SK-N-SH (cell line): ENCODE data around the gene CHAT.

Experiments
- ELF1 ChIP-seq: IDR thresholded peaks from 2 replicates; pipeline ENCODE4 v1.4.0; 2012
- EP300 ChIP-seq, 2 experiments: IDR thresholded peaks; 2 replicates each; pipeline versions ENCODE4 v1.4.0 to v1.6.1; 2012; ENCODE audit warnings: borderline replicate concordance in 1 of 2, low read depth in 1 of 2, low read length in 1 of 2
- RCOR1 ChIP-seq: fragments of 150-350 bp; IDR thresholded peaks from 2 replicates; pipeline ENCODE4 v1.6.1; 2017; ENCODE audit warnings: antibody characterized with exemption, low read length
- SIN3A ChIP-seq: IDR thresholded peaks from 2 replicates; pipeline ENCODE4 v1.6.1; 2012; ENCODE audit warnings: low read depth, mild to moderate bottlenecking, low read length, moderate library complexity, borderline replicate concordance
- SMC3 ChIP-seq: IDR thresholded peaks from 2 replicates; pipeline ENCODE4 v1.6.1; 2012; ENCODE audit warnings: low read depth, low read length, improper control_type of control experiment
- TAF1 ChIP-seq: IDR thresholded peaks from 2 replicates; pipeline ENCODE4 v1.6.1; 2012; ENCODE audit warnings: low read depth, mild to moderate bottlenecking, low read length, moderate library complexity, borderline replicate concordance
- TEAD4 ChIP-seq: IDR thresholded peaks from 2 replicates; pipeline ENCODE4 v1.4.0; 2012; ENCODE audit warnings: mild to moderate bottlenecking, borderline replicate concordance; ENCODE audit not compliant: insufficient read depth
- TF ChIP-seq, protein P1 (sequence below): fragments of 200-600 bp; sonication (generic); IDR thresholded peaks from 2 replicates; pipeline ENCODE4 v1.6.1; 2017; ENCODE audit warnings: antibody characterized with exemption, mild to moderate bottlenecking, moderate library complexity
- TF ChIP-seq, protein P2 (sequence below): IDR thresholded peaks from 2 replicates; pipeline ENCODE4 v1.6.1; 2012; ENCODE audit warnings: mild to moderate bottlenecking, low read depth, low read length, moderate library complexity
- TF ChIP-seq, protein P3 (sequence below): IDR thresholded peaks from 2 replicates; pipeline ENCODE4 v1.4.0; 2012; ENCODE audit warnings: low read depth

DNA sequence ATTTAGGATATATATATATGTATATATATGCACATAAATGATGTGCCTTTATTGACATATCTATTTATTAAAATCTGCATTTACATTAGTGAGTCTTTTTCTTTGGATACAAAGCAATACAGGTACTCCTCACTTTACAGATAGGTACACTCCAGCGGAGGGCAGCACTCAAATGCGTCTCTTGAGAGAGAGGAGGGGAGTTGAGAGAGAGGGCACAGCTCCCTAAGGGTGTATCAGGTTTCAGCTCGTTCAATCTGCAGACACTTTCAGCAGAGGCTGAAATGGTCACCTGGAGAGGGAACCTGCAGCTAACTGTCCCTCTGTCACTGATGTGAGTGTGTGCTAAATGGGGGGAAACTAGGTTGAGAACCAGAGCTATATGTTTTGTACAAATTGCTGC, 87.2 kb downstream of the CHAT start:
- TF ChIP-seq, protein P1, sequence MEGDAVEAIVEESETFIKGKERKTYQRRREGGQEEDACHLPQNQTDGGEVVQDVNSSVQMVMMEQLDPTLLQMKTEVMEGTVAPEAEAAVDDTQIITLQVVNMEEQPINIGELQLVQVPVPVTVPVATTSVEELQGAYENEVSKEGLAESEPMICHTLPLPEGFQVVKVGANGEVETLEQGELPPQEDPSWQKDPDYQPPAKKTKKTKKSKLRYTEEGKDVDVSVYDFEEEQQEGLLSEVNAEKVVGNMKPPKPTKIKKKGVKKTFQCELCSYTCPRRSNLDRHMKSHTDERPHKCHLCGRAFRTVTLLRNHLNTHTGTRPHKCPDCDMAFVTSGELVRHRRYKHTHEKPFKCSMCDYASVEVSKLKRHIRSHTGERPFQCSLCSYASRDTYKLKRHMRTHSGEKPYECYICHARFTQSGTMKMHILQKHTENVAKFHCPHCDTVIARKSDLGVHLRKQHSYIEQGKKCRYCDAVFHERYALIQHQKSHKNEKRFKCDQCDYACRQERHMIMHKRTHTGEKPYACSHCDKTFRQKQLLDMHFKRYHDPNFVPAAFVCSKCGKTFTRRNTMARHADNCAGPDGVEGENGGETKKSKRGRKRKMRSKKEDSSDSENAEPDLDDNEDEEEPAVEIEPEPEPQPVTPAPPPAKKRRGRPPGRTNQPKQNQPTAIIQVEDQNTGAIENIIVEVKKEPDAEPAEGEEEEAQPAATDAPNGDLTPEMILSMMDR, result no peak
- TF ChIP-seq, protein P2, sequence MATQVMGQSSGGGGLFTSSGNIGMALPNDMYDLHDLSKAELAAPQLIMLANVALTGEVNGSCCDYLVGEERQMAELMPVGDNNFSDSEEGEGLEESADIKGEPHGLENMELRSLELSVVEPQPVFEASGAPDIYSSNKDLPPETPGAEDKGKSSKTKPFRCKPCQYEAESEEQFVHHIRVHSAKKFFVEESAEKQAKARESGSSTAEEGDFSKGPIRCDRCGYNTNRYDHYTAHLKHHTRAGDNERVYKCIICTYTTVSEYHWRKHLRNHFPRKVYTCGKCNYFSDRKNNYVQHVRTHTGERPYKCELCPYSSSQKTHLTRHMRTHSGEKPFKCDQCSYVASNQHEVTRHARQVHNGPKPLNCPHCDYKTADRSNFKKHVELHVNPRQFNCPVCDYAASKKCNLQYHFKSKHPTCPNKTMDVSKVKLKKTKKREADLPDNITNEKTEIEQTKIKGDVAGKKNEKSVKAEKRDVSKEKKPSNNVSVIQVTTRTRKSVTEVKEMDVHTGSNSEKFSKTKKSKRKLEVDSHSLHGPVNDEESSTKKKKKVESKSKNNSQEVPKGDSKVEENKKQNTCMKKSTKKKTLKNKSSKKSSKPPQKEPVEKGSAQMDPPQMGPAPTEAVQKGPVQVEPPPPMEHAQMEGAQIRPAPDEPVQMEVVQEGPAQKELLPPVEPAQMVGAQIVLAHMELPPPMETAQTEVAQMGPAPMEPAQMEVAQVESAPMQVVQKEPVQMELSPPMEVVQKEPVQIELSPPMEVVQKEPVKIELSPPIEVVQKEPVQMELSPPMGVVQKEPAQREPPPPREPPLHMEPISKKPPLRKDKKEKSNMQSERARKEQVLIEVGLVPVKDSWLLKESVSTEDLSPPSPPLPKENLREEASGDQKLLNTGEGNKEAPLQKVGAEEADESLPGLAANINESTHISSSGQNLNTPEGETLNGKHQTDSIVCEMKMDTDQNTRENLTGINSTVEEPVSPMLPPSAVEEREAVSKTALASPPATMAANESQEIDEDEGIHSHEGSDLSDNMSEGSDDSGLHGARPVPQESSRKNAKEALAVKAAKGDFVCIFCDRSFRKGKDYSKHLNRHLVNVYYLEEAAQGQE, result no peak
- TF ChIP-seq SIN3A, result no peak
- TF ChIP-seq EP300 (IDR thresholded peaks at IDR 0.05; ENCODE audit: borderline replicate concordance in 1 of 2, low read depth in 1 of 2, low read length in 1 of 2), result no peak
- no peak for TF ChIP-seq TAF1
- no peak for TF ChIP-seq ELF1
- TF ChIP-seq, protein P3, sequence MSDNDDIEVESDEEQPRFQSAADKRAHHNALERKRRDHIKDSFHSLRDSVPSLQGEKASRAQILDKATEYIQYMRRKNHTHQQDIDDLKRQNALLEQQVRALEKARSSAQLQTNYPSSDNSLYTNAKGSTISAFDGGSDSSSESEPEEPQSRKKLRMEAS, result no peak
- no peak for TF ChIP-seq RCOR1
- no peak for TF ChIP-seq SMC3
- TF ChIP-seq TEAD4, result no peak
